IMR-90 (cell line): Measurements from ENCODE around the gene LDHAL6A. TPM values are rescaled to one million over a fixed set of nuclear protein-coding genes. Genes with fewer than 3 reads are reported as not detected.

Experiments used
- ATAC-seq: fragments of 200-7000 bp; cut with Tn5 transposase; 2 replicates; pipeline ENCODE4 v1.9.1; 2020; ENCODE audit warnings: low read depth, mild to moderate bottlenecking, moderate library complexity
- BruUV-seq: library from RNA; stranded (reverse); fragments of 400-500 nt; replicated peaks from 2 replicates; lab custom pipeline; 2021; lab: Mats Ljungman, UMichigan
- CTCF ChIA-PET: fragments of 300-600 bp; formaldehyde crosslinking; extraction: SDS; loops from one replicate; lab custom pipeline; 2021; ENCODE audit warnings: antibody characterized with exemption; lab: Yijun Ruan, JAX
- POLR2A ChIA-PET: fragments of 300-600 bp; sonication (Branson Sonifier 250); formaldehyde crosslinking; loops from one replicate; lab custom pipeline; 2022; ENCODE audit warnings: antibody characterized with exemption; ENCODE audit not compliant: unreplicated experiment; lab: Charles Lee
- DNase-seq: peaks from one replicate; pipeline ENCODE4 v3.0.0; 2013
- H2AFZ ChIP-seq: replicated peaks from 2 replicates; pipeline ENCODE3; 2013; ENCODE audit warnings: low read length, mild to moderate bottlenecking; ENCODE audit not compliant: poor library complexity
- H2AK5ac ChIP-seq: 2 replicates; pipeline ENCODE4 v1.6.1; 2013; ENCODE audit warnings: low read depth, low read length, inconsistent platforms
- H2AK9ac ChIP-seq: replicated peaks from 2 replicates; pipeline ENCODE3; 2013; ENCODE audit warnings: mild to moderate bottlenecking, low read depth, low read length, moderate library complexity; ENCODE audit not compliant: poor library complexity
- H2BK120ac ChIP-seq: 2 replicates; pipeline ENCODE4 v1.6.1; 2013; ENCODE audit warnings: low read depth, low read length, inconsistent platforms
- H2BK15ac ChIP-seq: 3 replicates; pipeline ENCODE4 v1.6.1; 2013; ENCODE audit warnings: low read depth, low read length, inconsistent platforms
- H2BK20ac ChIP-seq: 2 replicates; pipeline ENCODE4 v1.6.1; 2013; ENCODE audit warnings: low read depth, mild to moderate bottlenecking, inconsistent platforms, low read length, moderate library complexity
- H2BK5ac ChIP-seq: 2 replicates; pipeline ENCODE4 v1.6.1; 2013; ENCODE audit warnings: mild to moderate bottlenecking, low read depth, low read length, inconsistent platforms; ENCODE audit not compliant: poor library complexity, severe bottlenecking
- H3K14ac ChIP-seq: replicated peaks from 2 replicates; pipeline ENCODE4 v1.6.1; 2013; ENCODE audit warnings: low read depth, low read length, inconsistent platforms
- H3K18ac ChIP-seq: 2 replicates; pipeline ENCODE4 v1.6.1; 2013; ENCODE audit warnings: low read depth, low read length, control low read depth
- H3K23ac ChIP-seq: 2 replicates; pipeline ENCODE4 v1.6.1; 2013; ENCODE audit warnings: low read depth, low read length, inconsistent platforms
- H3K27ac ChIP-seq: 2 replicates; pipeline ENCODE4 v1.5.1; 2013; ENCODE audit warnings: mild to moderate bottlenecking, control low read depth, low read length; ENCODE audit not compliant: insufficient read depth
- H3K27me3 ChIP-seq: 2 replicates; pipeline ENCODE4 v1.6.1; 2013; ENCODE audit warnings: low read length; ENCODE audit not compliant: control insufficient read depth, insufficient read depth
- H3K36me3 ChIP-seq: 2 replicates; pipeline ENCODE4 v1.6.1; 2013; ENCODE audit warnings: low read length, mixed read lengths; ENCODE audit not compliant: control insufficient read depth, insufficient read depth
- H3K4ac ChIP-seq: 2 replicates; pipeline ENCODE4 v1.6.1; 2013; ENCODE audit warnings: low read depth, low read length, inconsistent platforms
- H3K4me1 ChIP-seq: 2 replicates; pipeline ENCODE4 v1.6.1; 2013; ENCODE audit warnings: low read length, mixed read lengths; ENCODE audit not compliant: control insufficient read depth, insufficient read depth
- H3K4me2 ChIP-seq: 2 replicates; pipeline ENCODE4 v1.6.1; 2013; ENCODE audit warnings: low read depth, mild to moderate bottlenecking, control low read depth, low read length, moderate library complexity
- H3K4me3 ChIP-seq: 2 replicates; pipeline ENCODE4 v1.5.1; 2013; ENCODE audit warnings: low read depth, mild to moderate bottlenecking, control low read depth, low read length, moderate library complexity; ENCODE audit not compliant: insufficient read depth
- H3K56ac ChIP-seq: 2 replicates; pipeline ENCODE4 v1.6.1; 2013; ENCODE audit warnings: low read length, inconsistent platforms; ENCODE audit not compliant: insufficient read depth; ENCODE audit errors: extremely low read depth
- H3K79me1 ChIP-seq, 2 experiments: 2 replicates each; pipeline ENCODE4 v1.6.1; 2013; ENCODE audit warnings: low read length in 2 of 2, inconsistent platforms in 1 of 2, low read depth in 1 of 2
- H3K9ac ChIP-seq: 2 replicates; pipeline ENCODE4 v1.6.1; 2013; ENCODE audit warnings: low read depth, low read length, control low read depth
- H3K9me1 ChIP-seq: 2 replicates; pipeline ENCODE4 v1.6.1; 2013; ENCODE audit warnings: low read length, inconsistent platforms; ENCODE audit not compliant: insufficient read depth
- H3K9me3 ChIP-seq: 2 replicates; pipeline ENCODE4 v1.6.1; 2013; ENCODE audit warnings: low read length; ENCODE audit not compliant: control insufficient read depth, insufficient read depth
- H4K20me1 ChIP-seq: 2 replicates; pipeline ENCODE4 v1.6.1; 2013; ENCODE audit warnings: low read length, inconsistent platforms; ENCODE audit not compliant: insufficient read depth
- H4K5ac ChIP-seq: 2 replicates; pipeline ENCODE4 v1.6.1; 2013; ENCODE audit warnings: mild to moderate bottlenecking, low read depth, low read length, control low read depth
- H4K8ac ChIP-seq, 2 experiments: 2 replicates each; pipeline ENCODE4 v1.6.1; 2013; ENCODE audit warnings: low read depth in 2 of 2, low read length in 2 of 2, control low read depth in 1 of 2, inconsistent platforms in 1 of 2
- H4K91ac ChIP-seq: 2 replicates; pipeline ENCODE4 v1.6.1; 2013; ENCODE audit warnings: low read depth, low read length, inconsistent platforms; ENCODE audit not compliant: insufficient read depth
- CEBPB ChIP-seq: IDR thresholded peaks from 2 replicates; pipeline ENCODE4 v1.6.1; 2012; ENCODE audit warnings: low read depth, low read length, improper control_type of control experiment
- MAZ ChIP-seq: IDR thresholded peaks from 2 replicates; pipeline ENCODE4 v1.6.1; 2012; ENCODE audit warnings: low read depth, mild to moderate bottlenecking, low read length, improper control_type of control experiment, moderate library complexity, borderline replicate concordance
- WGBS, 2 experiments: methylation state at CpG; one replicate each; pipeline versions ENCODE4 v1.1.5 to v1.1.7; 2013; ENCODE audit warnings: missing lambda C conversion rate in 2 of 2; ENCODE audit not compliant: insufficient read length in 1 of 2; ENCODE audit errors: extremely low coverage in 2 of 2; 5-methylcytosine and 5-hydroxymethylcytosine counted together
- dilution Hi-C: fragments of 300-500 bp; cut with HindIII; formaldehyde crosslinking; loops from one replicate; pipeline ENCODE4 v1.14.3; 2018; ENCODE audit warnings: low sequenced_read_pairs; ENCODE audit not compliant: unreplicated experiment
- in situ Hi-C: fragments of 300-500 bp; cut with MboI; formaldehyde crosslinking; loops from 3 replicates; pipeline ENCODE4 v1.14.3; 2019; ENCODE audit warnings: low sequenced_read_pairs, inconsistent platforms, mixed read lengths
- intact Hi-C: fragments of 100-400 bp; cut with micrococcal nuclease; formaldehyde crosslinking; loops from 2 replicates; pipeline ENCODE4 v1.10.0; 2022
- polyA plus RNA-seq, 3 experiments: library from polyadenylated mRNA; depleted of rRNA; stranded (reverse); fragments of >200 nt; gene quantifications; 2 replicates each; pipeline ENCODE4 v1.2.3, GENCODE V29; 2012; ENCODE audit warnings: low replicate concordance in 1 of 3
- total RNA-seq: library from RNA; depleted of rRNA; stranded (reverse); fragments of >200 nt; gene quantifications from 2 replicates; pipeline ENCODE4 v1.2.3, GENCODE V29; 2012; rRNA removed
- TF ChIP-seq, protein P1 (sequence below): conservative IDR thresholded peaks from 2 replicates; pipeline ENCODE4 v1.5.1; 2012; ENCODE audit warnings: mild to moderate bottlenecking, low read depth, low read length, improper control_type of control experiment

Gene LDHAL6A
- total and polyA plus RNA-seq, 2 of the 4 experiments (the other 2 are of a cell fraction), result not detected

DNA sequence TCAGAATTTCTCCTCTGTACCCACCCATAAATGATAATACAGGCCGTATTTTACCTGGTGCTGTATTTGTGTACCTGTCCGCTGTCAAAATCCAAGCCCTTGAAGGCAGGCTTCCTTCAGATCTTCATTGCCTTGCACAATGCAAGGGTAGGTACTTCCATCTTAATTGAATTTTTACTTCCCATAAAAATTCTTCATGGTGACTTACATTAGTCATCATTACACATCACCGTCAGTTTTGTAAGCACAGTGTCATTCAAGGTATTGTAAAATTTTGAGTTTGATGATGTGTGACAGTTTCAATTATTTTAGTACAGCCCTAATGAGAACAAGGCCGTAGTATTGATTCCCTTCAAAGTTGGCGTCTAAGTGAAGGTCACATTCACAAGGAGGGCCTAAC is 71.9 kb downstream of the LDHAL6A start:
- ATAC-seq, result no peak
- CTCF ChIA-PET, result no interaction called here

More for the DNA sequence above, 71.9 kb downstream of the LDHAL6A start:
- Histone ChIP-seq H2BK15ac (no peak overlapping the region), H3K27me3 (no peaks in the 10 kb centered on the region), H3K14ac (no peak overlapping the region), H2AK5ac (no peak overlapping the region), H2AK9ac (no peak overlapping the region), H3K56ac (peak overlapping the region; percentile 90; the same call in 1 of the 2 replicates), H2AFZ (no peak overlapping the region), H2BK120ac (no peak overlapping the region), H2BK20ac (no peak overlapping the region), H3K9me1 (peaks cover 2% of the 10 kb centered on the region; the same call in 1 of the 2 replicates), H2BK5ac (no peak overlapping the region), H3K9me3 (no peaks in the 10 kb centered on the region), H3K4ac (peak overlapping the region; percentile 94; the same call in 1 of the 2 replicates), H3K9ac (peak overlapping the region; percentile 98; the same call in 1 of the 2 replicates), H4K20me1 (peaks cover 3% of the 10 kb centered on the region; the same call in 1 of the 2 replicates), H4K5ac (0 out of 2 replicates have a peak overlapping the region, but pooled peaks have one; percentile 98), H3K4me2 (peak overlapping the region; percentile 87), H3K23ac (peak overlapping the region; percentile 28; the same call in 1 of the 2 replicates), H3K27ac (no peak overlapping the region), H3K4me3 (peak overlapping the region; percentile 95), H3K79me1 (peaks cover 24 to 46% of the 10 kb centered on the region in 2 experiments), H3K4me1 (peaks cover 2% of the 10 kb centered on the region), H3K36me3 (peaks cover 3% of the 10 kb centered on the region), H3K18ac (no peak overlapping the region), H4K91ac (peak overlapping the region; percentile 15; the same call in 1 of the 2 replicates), H4K8ac (peak overlapping the region; percentile 93 to 98)
- WGBS, 2 experiments, result no CpG with 5 or more reads among the region's 5 CpGs
- BruUV-seq, result no TSS peak
- intact Hi-C loops, result loop anchor here (5.0 kb wide), 1 partner anchor 285 kb away; no protein-coding TSS in a partner anchor
- TF ChIP-seq CEBPB (peak; percentile 51; the same call in 1 of the 2 replicates), MAZ (no peak)
- TF ChIP-seq, protein P1, sequence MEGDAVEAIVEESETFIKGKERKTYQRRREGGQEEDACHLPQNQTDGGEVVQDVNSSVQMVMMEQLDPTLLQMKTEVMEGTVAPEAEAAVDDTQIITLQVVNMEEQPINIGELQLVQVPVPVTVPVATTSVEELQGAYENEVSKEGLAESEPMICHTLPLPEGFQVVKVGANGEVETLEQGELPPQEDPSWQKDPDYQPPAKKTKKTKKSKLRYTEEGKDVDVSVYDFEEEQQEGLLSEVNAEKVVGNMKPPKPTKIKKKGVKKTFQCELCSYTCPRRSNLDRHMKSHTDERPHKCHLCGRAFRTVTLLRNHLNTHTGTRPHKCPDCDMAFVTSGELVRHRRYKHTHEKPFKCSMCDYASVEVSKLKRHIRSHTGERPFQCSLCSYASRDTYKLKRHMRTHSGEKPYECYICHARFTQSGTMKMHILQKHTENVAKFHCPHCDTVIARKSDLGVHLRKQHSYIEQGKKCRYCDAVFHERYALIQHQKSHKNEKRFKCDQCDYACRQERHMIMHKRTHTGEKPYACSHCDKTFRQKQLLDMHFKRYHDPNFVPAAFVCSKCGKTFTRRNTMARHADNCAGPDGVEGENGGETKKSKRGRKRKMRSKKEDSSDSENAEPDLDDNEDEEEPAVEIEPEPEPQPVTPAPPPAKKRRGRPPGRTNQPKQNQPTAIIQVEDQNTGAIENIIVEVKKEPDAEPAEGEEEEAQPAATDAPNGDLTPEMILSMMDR, result no peak
- in situ Hi-C loops, result loop anchor here (25.0 kb wide), 1 partner anchor 210 kb away; the partner anchor contains the start of gene IGSF22
- dilution Hi-C loops, result no loop called here
- POLR2A ChIA-PET, result no interaction called here
- DNase-seq, result peak; percentile 43

Other genes starting within 250 kb of the LDHAL6A start
- not detected in 2 replicates for gene SAA4, start 219.1 kb upstream of the LDHAL6A start, total RNA-seq
- gene SAA4, start 219.1 kb upstream of the LDHAL6A start, polyA plus RNA-seq (2012; rRNA removed), result not detected in 2 replicates
- gene SAA2, start 207.2 kb upstream of the LDHAL6A start, total RNA-seq, result not detected in 2 replicates
- not detected in 2 replicates for gene SAA2, start 207.2 kb upstream of the LDHAL6A start, polyA plus RNA-seq (2012; rRNA removed)
- not detected in 2 replicates for gene SAA1, start 189.6 kb upstream of the LDHAL6A start, total RNA-seq
- not detected in 2 replicates for gene SAA1, start 189.6 kb upstream of the LDHAL6A start, polyA plus RNA-seq (2012; rRNA removed)
- gene HPS5, start 133.7 kb upstream of the LDHAL6A start, total RNA-seq, result 28.3 and 34.7 TPM in 2 replicates
- 6.2 and 7.9 TPM in 2 replicates for gene HPS5, start 133.7 kb upstream of the LDHAL6A start, polyA plus RNA-seq (2012; rRNA removed)
- gene GTF2H1, start 133.3 kb upstream of the LDHAL6A start, total RNA-seq, result 67.0 and 72.8 TPM in 2 replicates
- gene GTF2H1, start 133.3 kb upstream of the LDHAL6A start, polyA plus RNA-seq (2012; rRNA removed), result 20.7 and 25.0 TPM in 2 replicates
- gene LDHA, start 61.3 kb upstream of the LDHAL6A start, total RNA-seq, result 1,735 and 2,567 TPM in 2 replicates
- 1,293 and 1,813 TPM in 2 replicates for gene LDHA, start 61.3 kb upstream of the LDHAL6A start, polyA plus RNA-seq (2012; rRNA removed)
- gene LDHC, start 43.5 kb upstream of the LDHAL6A start, total RNA-seq, result not detected in 2 replicates
- gene LDHC, start 43.5 kb upstream of the LDHAL6A start, polyA plus RNA-seq (2012; rRNA removed), result not detected in 2 replicates
- gene TSG101, start 71.1 kb downstream of the LDHAL6A start, total RNA-seq, result 67.4 and 76.4 TPM in 2 replicates
- gene TSG101, start 71.1 kb downstream of the LDHAL6A start, polyA plus RNA-seq (2012; rRNA removed), result 108 and 113 TPM in 2 replicates
- 29.2 and 35.3 TPM in 2 replicates for gene UEVLD, start 132.9 kb downstream of the LDHAL6A start, total RNA-seq
- 10.1 and 13.8 TPM in 2 replicates for gene UEVLD, start 132.9 kb downstream of the LDHAL6A start, polyA plus RNA-seq (2012; rRNA removed)
- 1.1 TPM in 1 of 2 replicates, not detected in the other for gene MISFA, start 143.9 kb downstream of the LDHAL6A start, total RNA-seq
- gene MISFA, start 143.9 kb downstream of the LDHAL6A start, polyA plus RNA-seq (2012; rRNA removed), result 0.38 and 0.69 TPM in 2 replicates
- 35.8 and 36.6 TPM in 2 replicates for gene SPTY2D1, start 178.5 kb downstream of the LDHAL6A start, total RNA-seq
- gene SPTY2D1, start 178.5 kb downstream of the LDHAL6A start, polyA plus RNA-seq (2012; rRNA removed), result 10.3 and 12.4 TPM in 2 replicates
- 0.28 and 0.36 TPM in 2 replicates for gene TMEM86A, start 242.9 kb downstream of the LDHAL6A start, total RNA-seq
- 0.30 and 0.31 TPM in 2 replicates for gene TMEM86A, start 242.9 kb downstream of the LDHAL6A start, polyA plus RNA-seq (2012; rRNA removed)